Dedifferentiated amniotic fluid mesenchymal stem cell (primary cell): ENCODE data around the gene SNAPC3.
A peak's percentile ranks its signal among the peaks of the same experiment; 100 is the strongest.
"Not testable (repeated sequence)": the region's sequence is repeated elsewhere in the genome, so short reads cannot be mapped to it uniquely, and the experiment has no call there.

Experiments
- DNase-seq: peaks from one replicate; pipeline ENCODE4 v3.0.0-alpha.2; 2016; ENCODE audit errors: extremely low spot score

SNAPC3 gene

GRCh38 chr9:15422372-15423230 lies at the start of gene SNAPC3:
Gene SNAPC3 (plus strand): TSS chr9:15422876. CDS start chr9:15422880, 4 bp downstream.
- DNase-seq, result peak; percentile 91

- no peak for DNase-seq
Measured at GRCh38 chr9:15373881-15374280, 48.8 kb upstream of the SNAPC3 start.

GRCh38 chr9:15374310-15374709 lies 48.4 kb upstream of the SNAPC3 start:
- no peak for DNase-seq

GRCh38 chr9:15374825-15375224 lies 47.9 kb upstream of the SNAPC3 start:
- no peak for DNase-seq

- peak; percentile 21 for DNase-seq
Measured at GRCh38 chr9:15377625-15378540, 44.8 kb upstream of the SNAPC3 start.

GRCh38 chr9:15379317-15379716 lies 43.4 kb upstream of the SNAPC3 start:
- not testable (repeated sequence) for DNase-seq

- DNase-seq, result not testable (repeated sequence)
Measured at GRCh38 chr9:15379888-15380287, 42.8 kb upstream of the SNAPC3 start.

- DNase-seq, result no peak
Measured at GRCh38 chr9:15381491-15381890, 41.2 kb upstream of the SNAPC3 start.

- no peak for DNase-seq
Measured at GRCh38 chr9:15386465-15386864, 36.2 kb upstream of the SNAPC3 start.

- no peak for DNase-seq
Measured at GRCh38 chr9:15389173-15389572, 33.5 kb upstream of the SNAPC3 start.

GRCh38 chr9:15389631-15390030 lies 33.0 kb upstream of the SNAPC3 start:
- DNase-seq, result no peak

GRCh38 chr9:15390201-15390600 lies 32.5 kb upstream of the SNAPC3 start:
- DNase-seq, result no peak

- DNase-seq, result no peak
Measured at GRCh38 chr9:15392363-15392762, 30.3 kb upstream of the SNAPC3 start.

GRCh38 chr9:15400281-15400941 lies 22.3 kb upstream of the SNAPC3 start:
- DNase-seq, result peak; percentile 49

GRCh38 chr9:15401266-15401665 lies 21.4 kb upstream of the SNAPC3 start:
- no peak for DNase-seq

GRCh38 chr9:15403155-15403554 lies 19.5 kb upstream of the SNAPC3 start:
- no peak for DNase-seq

- no peak for DNase-seq
Measured at GRCh38 chr9:15404171-15404570, 18.5 kb upstream of the SNAPC3 start.

GRCh38 chr9:15416880-15417279 lies 5.8 kb upstream of the SNAPC3 start:
- peak; percentile 47 for DNase-seq

GRCh38 chr9:15417626-15418025 lies 5.0 kb upstream of the SNAPC3 start:
- DNase-seq, result no peak

- no peak for DNase-seq
Measured at GRCh38 chr9:15420796-15421195, 1.9 kb upstream of the SNAPC3 start.

GRCh38 chr9:15421532-15421931 lies 1.1 kb upstream of the SNAPC3 start:
- no peak for DNase-seq

- no peak for DNase-seq
Measured at GRCh38 chr9:15421990-15422371, 695 bp upstream of the SNAPC3 start.
